Epithelial cell of proximal tubule (primary cell): ENCODE data around the gene CD27. TPM values are rescaled to one million over a fixed set of nuclear protein-coding genes. Genes with fewer than 3 reads are reported as not detected.

Experiments
- DNase-seq: peaks from one replicate; pipeline ENCODE4 v3.0.0-alpha.2; 2011; ENCODE audit warnings: low read depth
- H3K4me3 ChIP-seq: 2 replicates; pipeline ENCODE4 v1.5.1; 2011; ENCODE audit warnings: low read depth, mild to moderate bottlenecking, low read length
- CTCF ChIP-seq: conservative IDR thresholded peaks from 2 replicates; pipeline ENCODE4 v1.5.1; 2012; ENCODE audit warnings: low read depth, mild to moderate bottlenecking, low read length
- total RNA-seq: library from RNA; depleted of rRNA; stranded (reverse); fragments of >200 nt; gene quantifications from 2 replicates; pipeline ENCODE4 v1.2.3, GENCODE V29; 2015

The CD27 gene
- total RNA-seq, 1 donor from 2014 or later, result not detected

GRCh38 chr12:6416596-6416995, 28.2 kb upstream of the CD27 start:
- no peak overlapping the region for H3K4me3 ChIP-seq
- no peak for DNase-seq
- TF ChIP-seq CTCF, result no peak

DNA sequence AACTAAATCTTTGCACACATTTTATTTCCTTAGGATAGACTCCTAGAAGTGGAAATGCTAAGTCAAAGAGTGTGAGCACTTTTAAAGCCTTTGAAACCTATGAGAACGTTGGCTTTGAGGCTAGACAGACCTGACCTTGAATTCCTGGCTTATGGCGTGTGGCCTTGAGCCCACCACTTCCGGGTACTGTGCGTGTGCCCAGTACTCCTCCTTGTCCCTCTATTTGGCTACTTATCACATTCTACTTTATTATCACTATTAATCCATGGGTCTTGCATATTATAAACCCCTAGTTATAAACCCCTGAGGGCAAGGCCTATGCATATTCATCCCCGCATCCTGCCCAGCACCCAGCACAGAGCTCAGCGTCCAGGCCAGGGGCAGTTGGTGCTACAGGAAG, 26.0 kb upstream of the CD27 start:
- H3K4me3 ChIP-seq, result no peak overlapping the region
- no peak for DNase-seq
- no peak for TF ChIP-seq CTCF

- no peak for DNase-seq
- H3K4me3 ChIP-seq, result no peak overlapping the region
These were observed 24.4 kb upstream of the CD27 start for GRCh38 chr12:6420364-6420763.

GRCh38 chr12:6423267-6424007, 21.3 kb upstream of the CD27 start:
- TF ChIP-seq CTCF, result peak; percentile 86
- peak; percentile 58 for DNase-seq
- H3K4me3 ChIP-seq, result no peak overlapping the region

More at GRCh38 chr12:6420364-6420763, 24.4 kb upstream of the CD27 start:
- no peak for TF ChIP-seq CTCF

DNA sequence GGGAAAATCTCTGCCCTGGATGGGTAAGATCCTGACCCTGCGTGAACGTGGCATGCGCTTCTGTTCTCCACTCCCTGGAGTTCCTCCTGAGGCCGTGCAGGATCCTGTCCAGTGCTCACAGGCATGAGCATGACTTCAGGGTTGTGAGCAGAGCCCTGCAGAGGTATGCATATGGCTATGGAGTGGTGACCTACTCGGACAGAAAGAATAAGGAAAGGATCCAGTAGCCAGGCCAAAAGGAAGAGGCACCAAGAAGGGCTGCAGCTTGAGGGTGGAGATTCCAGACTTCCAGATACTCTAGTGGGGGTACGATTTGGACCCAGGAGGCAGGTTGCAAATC, 20.8 kb upstream of the CD27 start:
- DNase-seq, result peak; percentile 6
- no peak for TF ChIP-seq CTCF
- H3K4me3 ChIP-seq, result no peak overlapping the region

GRCh38 chr12:6424866-6425265, 19.9 kb upstream of the CD27 start:
- no peak for DNase-seq
- no peak for TF ChIP-seq CTCF
- H3K4me3 ChIP-seq, result no peak overlapping the region
